K562 (cell line): ENCODE results near the gene FITM1. TPM values are rescaled to one million over a fixed set of nuclear protein-coding genes. Genes with fewer than 3 reads are reported as not detected.

ENCODE experiments used
- ATAC-seq: fragments of 200-7000 bp; cut with Tn5 transposase; 3 replicates; pipeline ENCODE4 v1.9.1; 2020; ENCODE audit warnings: moderate library complexity
- BruUV-seq: library from RNA; stranded (reverse); fragments of 400-500 nt; replicated peaks from 2 replicates; lab custom pipeline; 2021; lab: Mats Ljungman, UMichigan
- CTCF ChIA-PET: fragments of 300-600 bp; formaldehyde crosslinking; extraction: SDS; loops from one replicate; lab custom pipeline; 2021; ENCODE audit warnings: low intra/inter-chr PET ratio; lab: Yijun Ruan, JAX
- POLR2A ChIA-PET: fragments of 300-600, 350-650 bp; sonication (Branson Sonifier 250); formaldehyde crosslinking; extraction: SDS; loops from one replicate; lab custom pipeline; 2021; ENCODE audit warnings: antibody characterized with exemption, inconsistent platforms; lab: Yijun Ruan, JAX
- DNase-seq, 4 experiments: peaks; one replicate each; pipeline versions ENCODE4 v3.0.0 to v3.0.0-alpha.2; 2011 to 2018; ENCODE audit warnings: low spot score in 3 of 4, mixed read lengths in 3 of 4; ENCODE audit errors: extremely low read depth in 1 of 4
- FAIRE-seq: peaks from 2 replicates; lab custom pipeline; 2011; peaks lifted over from hg19 to GRCh38; lab: Jason Lieb, UNC
- H2AFZ ChIP-seq: 2 replicates; pipeline ENCODE4 v1.6.0; 2011; ENCODE audit warnings: low read depth, low read length, control low read depth, inconsistent platforms
- H3K27ac ChIP-seq: fragments of 200-600 bp; 3 replicates; pipeline ENCODE4 v1.8.0; 2011; ENCODE audit warnings: low read depth, mild to moderate bottlenecking, control low read depth, inconsistent platforms, low read length, moderate library complexity, mixed read lengths; ENCODE audit errors: extremely low read depth
- H3K27me3 ChIP-seq, 2 experiments: fragments of 300-600 bp in 1 of 2; 2 replicates in 1 of 2; 3 replicates in 1 of 2; pipeline versions ENCODE4 v1.6.0 to v1.8.0; 2011; ENCODE audit warnings: inconsistent platforms in 2 of 2, low read length in 2 of 2, mild to moderate bottlenecking in 1 of 2, mixed read lengths in 1 of 2, moderate library complexity in 1 of 2; ENCODE audit not compliant: control insufficient read depth in 2 of 2, insufficient read depth in 2 of 2
- H3K36me3 ChIP-seq: fragments of 300-600 bp; 3 replicates; pipeline ENCODE4 v1.8.0; 2011; ENCODE audit warnings: mild to moderate bottlenecking, low read length, inconsistent platforms; ENCODE audit not compliant: control insufficient read depth, insufficient read depth
- H3K4me1 ChIP-seq, 2 experiments: fragments of 200-600 bp in 1 of 2; replicated peaks in 1 of 2; 2 replicates in 1 of 2; 3 replicates in 1 of 2; pipeline versions ENCODE4 v1.5.1 to v1.8.0; 2011; ENCODE audit warnings: inconsistent platforms in 2 of 2, low read length in 2 of 2, mild to moderate bottlenecking in 1 of 2, mixed read lengths in 1 of 2, moderate library complexity in 1 of 2; ENCODE audit not compliant: control insufficient read depth in 2 of 2, insufficient read depth in 2 of 2
- H3K4me2 ChIP-seq: 2 replicates; pipeline ENCODE4 v1.6.1; 2011; ENCODE audit warnings: low read length, control low read depth, inconsistent platforms, mixed read lengths; ENCODE audit not compliant: insufficient read depth
- H3K4me3 ChIP-seq: fragments of 200-600 bp; sonication (generic), shearing (Covaris generic); 2 replicates; pipeline ENCODE4 v1.5.1; 2016; ENCODE audit warnings: control low read depth, inconsistent platforms
- H3K79me2 ChIP-seq: fragments of 200-600 bp; 3 replicates; pipeline ENCODE4 v1.8.0; 2011; ENCODE audit warnings: low read length, inconsistent platforms; ENCODE audit not compliant: control insufficient read depth, insufficient read depth
- H3K9ac ChIP-seq, 2 experiments: 2 replicates each; pipeline versions ENCODE4 v1.6.0 to v1.6.1; 2011; ENCODE audit warnings: low read depth in 2 of 2, low read length in 2 of 2, control low read depth in 1 of 2, inconsistent platforms in 1 of 2, mild to moderate bottlenecking in 1 of 2, mixed read lengths in 1 of 2; ENCODE audit not compliant: insufficient read depth in 1 of 2
- H3K9me1 ChIP-seq: one replicate; pipeline ENCODE4 v1.6.0; 2011; ENCODE audit warnings: inconsistent platforms, mild to moderate bottlenecking, low read length, moderate library complexity; ENCODE audit not compliant: control insufficient read depth, insufficient read depth
- H3K9me3 ChIP-seq: replicated peaks from 2 replicates; pipeline ENCODE4 v1.5.1; 2011; ENCODE audit warnings: low read depth, low read length, inconsistent platforms; ENCODE audit not compliant: control insufficient read depth, insufficient read depth
- H4K20me1 ChIP-seq: replicated peaks from 2 replicates; pipeline ENCODE4 v1.6.1; 2011; ENCODE audit warnings: low read length, inconsistent platforms, mixed read lengths; ENCODE audit not compliant: control insufficient read depth, insufficient read depth
- BRCA1 ChIP-seq, 2 experiments: fragments of 450-650 bp in 1 of 2; sonication (generic) in 1 of 2; formaldehyde crosslinking in 1 of 2; IDR thresholded peaks; 2 replicates each; pipeline versions ENCODE4 v1.5.0 to v1.6.1; 2017 to 2020; ENCODE audit warnings: mild to moderate bottlenecking in 1 of 2, missing genetic modification reagents in 1 of 2
- HDAC6 ChIP-seq: IDR thresholded peaks from 2 replicates; pipeline ENCODE4 v1.6.1; 2012; ENCODE audit warnings: low read depth, mild to moderate bottlenecking, control low read depth, inconsistent platforms, low read length, moderate library complexity
- MBD2 ChIP-seq: sonication (generic); IDR thresholded peaks from 2 replicates; pipeline ENCODE4 v1.6.1; 2016; ENCODE audit warnings: low read depth, borderline replicate concordance
- PYGO2 ChIP-seq: fragments of 450-650 bp; IDR thresholded peaks from 2 replicates; pipeline ENCODE4 v1.6.1; 2016; ENCODE audit warnings: mild to moderate bottlenecking, missing genetic modification characterization, moderate library complexity, missing compliant biosample characterization
- SP1 ChIP-seq: sonication (generic); formaldehyde crosslinking; IDR thresholded peaks from 2 replicates; pipeline ENCODE4 v1.8.1; 2022; ENCODE audit warnings: mild to moderate bottlenecking, missing genetic modification reagents
- TCFL5 ChIP-seq: fragments of 250-450 bp; sonication (Bioruptor Pico); conservative IDR thresholded peaks from 2 replicates; pipeline ENCODE4 v1.6.1; 2021; ENCODE audit warnings: mild to moderate bottlenecking, moderate library complexity, matching md5 sums
- TOE1 ChIP-seq, 2 experiments: fragments of 450-650 bp in 1 of 2; sonication (generic) in 1 of 2; formaldehyde crosslinking in 1 of 2; IDR thresholded peaks; 2 replicates each; pipeline versions ENCODE4 v1.7.1 to v1.8.0; 2016 to 2022; ENCODE audit warnings: borderline replicate concordance in 2 of 2, mild to moderate bottlenecking in 2 of 2, antibody characterized with exemption in 1 of 2, inconsistent platforms in 1 of 2, low read depth in 1 of 2, missing genetic modification reagents in 1 of 2, moderate library complexity in 1 of 2
- ZBTB5 ChIP-seq: fragments of 450-650 bp; IDR thresholded peaks from 2 replicates; pipeline ENCODE4 v1.6.1; 2017; ENCODE audit warnings: antibody characterized with exemption
- ZNF134 ChIP-seq: fragments of 250-450 bp; sonication (Bioruptor Pico); conservative IDR thresholded peaks from 2 replicates; pipeline ENCODE4 v1.4.0; 2020
- ZNF224 ChIP-seq: sonication (generic); formaldehyde crosslinking; IDR thresholded peaks from 2 replicates; pipeline ENCODE4 v1.8.0; 2022; ENCODE audit warnings: mild to moderate bottlenecking, missing genetic modification reagents
- ZNF407 ChIP-seq: fragments of 450-650 bp; IDR thresholded peaks from 2 replicates; pipeline ENCODE4 v1.6.1; 2016; ENCODE audit warnings: low read depth
- WGBS: fragments of 100-300 bp; shearing (Covaris generic); methylation state at CpG from one replicate; pipeline ENCODE4 v1.1.6; 2016; ENCODE audit warnings: low coverage, mixed read lengths; ENCODE audit not compliant: insufficient coverage; ENCODE audit errors: missing lambda C conversion rate; 5-methylcytosine and 5-hydroxymethylcytosine counted together
- in situ Hi-C: fragments of 300-500 bp; cut with MboI; formaldehyde crosslinking; loops from 4 replicates; pipeline ENCODE4 v1.15.0; 2018; ENCODE audit warnings: inconsistent platforms, mixed read lengths
- intact Hi-C: fragments of 100-400 bp; cut with micrococcal nuclease; formaldehyde crosslinking; loops from 2 replicates; pipeline ENCODE4 v1.14.2; 2022
- polyA plus RNA-seq, 8 experiments: library from polyadenylated mRNA; depleted of rRNA in 4 of 8; stranded (reverse) in 5 of 8; unstranded in 3 of 8; fragments of >200 nt; fragmentation: Nextera tagmentation in 2 of 8; fragmentation: Illumina TruSeq in 1 of 8; extraction: Ambion mirVana in 2 of 8; extraction: Trizol in 1 of 8; gene quantifications; 2 replicates each; pipeline versions ENCODE4 v1.2.1 to v1.2.3, GENCODE V29; 2011 to 2014; ENCODE audit warnings: inconsistent platforms in 1 of 8, missing spikeins in 1 of 8
- total RNA-seq, 7 experiments: library from RNA; depleted of rRNA in 6 of 7; stranded (reverse); fragments of >200 nt in 6 of 7; fragmentation: Illumina TruSeq in 2 of 7; extraction: Trizol in 2 of 7; gene quantifications; 2 replicates each; pipeline versions ENCODE4 v1.2.1 to v1.2.3, GENCODE V29; 2011 to 2021; ENCODE audit warnings: low replicate concordance in 1 of 7

FITM1 gene
- total and polyA plus RNA-seq, 9 of the 15 experiments (the other 6 are each of a cell fraction or from before 2014, with no cell fraction given): 0.09 to 0.20 TPM; not detected in 7

- POLR2A ChIA-PET: interaction anchor here (0.6 to 5.0 kb wide), 10 partner anchors 11 to 201 kb away, joined by 3 to 38 read pairs (median 3); partner anchors contain the start of genes DHRS1, NOP9, PSME1 and TINF2
- Histone ChIP-seq H3K4me3 (peak overlapping the region; percentile 51), H3K27me3 (no peaks in the 10 kb centered on the region), H3K4me2 (peak overlapping the region; percentile 94), H3K9me1 (no peaks in the 10 kb centered on the region), H2AFZ (peak overlapping the region; percentile 92), H3K27ac (peak overlapping the region; percentile 95), H3K36me3 (peaks cover 39% of the 10 kb centered on the region; the same call in 2 of the 3 replicates), H3K4me1 (peaks cover 10% of the 10 kb centered on the region in 2 experiments; a peak in 4 of 5 replicates), H3K9ac (peak overlapping the region; percentile 89 to 91), H4K20me1 (no peaks in the 10 kb centered on the region), H3K79me2 (peaks cover 18% of the 10 kb centered on the region), H3K9me3 (no peaks in the 10 kb centered on the region)
- 6% methylated on average over 11 of the region's 14 CpGs for WGBS
- CTCF ChIA-PET: no interaction called here
- in situ Hi-C loops: no loop called here
- intact Hi-C loops: loop anchor here (2.0 kb wide), 2 partner anchors 21 to 31 kb away; partner anchors contain the start of genes PCK2, PSME2 and RNF31
- BruUV-seq: TSS peak; percentile 70
- FAIRE-seq (no peak), ATAC-seq (no peak), DNase-seq (peak in 1 of 4 experiments; percentile 18)
- TF ChIP-seq TOE1 (IDR thresholded peaks at IDR 0.05; ENCODE audit: borderline replicate concordance) (no peak), TOE1 (CRISPR knock-in tag; IDR thresholded peaks at IDR 0.05; ENCODE audit: borderline replicate concordance, low read depth) (no peak), TCFL5 (CRISPR knock-in tag) (no peak), MBD2 (no peak), BRCA1 (IDR thresholded peaks at IDR 0.05) (no peak), BRCA1 (CRISPR knock-in tag; IDR thresholded peaks at IDR 0.05) (no peak), ZNF407 (no peak), PYGO2 (tag) (no peak), ZBTB5 (no peak), HDAC6 (no peak), ZNF224 (CRISPR knock-in tag) (no peak), SP1 (no peak), ZNF134 (CRISPR knock-in tag) (no peak)
Measured at GRCh38 chr14:24115422-24116127, 14.9 kb upstream of the FITM1 start.
